C4-2B (cell line): ENCODE measurements around the gene DENND1A.

ENCODE experiments used
- CTCF ChIP-seq: fragments of 450-650 bp; conservative IDR thresholded peaks from 2 replicates; pipeline ENCODE4 v1.5.1; 2017; ENCODE audit warnings: mild to moderate bottlenecking
- ZFX ChIP-seq: fragments of 450-650 bp; IDR thresholded peaks from 2 replicates; pipeline ENCODE4 v1.6.1; 2017

DNA sequence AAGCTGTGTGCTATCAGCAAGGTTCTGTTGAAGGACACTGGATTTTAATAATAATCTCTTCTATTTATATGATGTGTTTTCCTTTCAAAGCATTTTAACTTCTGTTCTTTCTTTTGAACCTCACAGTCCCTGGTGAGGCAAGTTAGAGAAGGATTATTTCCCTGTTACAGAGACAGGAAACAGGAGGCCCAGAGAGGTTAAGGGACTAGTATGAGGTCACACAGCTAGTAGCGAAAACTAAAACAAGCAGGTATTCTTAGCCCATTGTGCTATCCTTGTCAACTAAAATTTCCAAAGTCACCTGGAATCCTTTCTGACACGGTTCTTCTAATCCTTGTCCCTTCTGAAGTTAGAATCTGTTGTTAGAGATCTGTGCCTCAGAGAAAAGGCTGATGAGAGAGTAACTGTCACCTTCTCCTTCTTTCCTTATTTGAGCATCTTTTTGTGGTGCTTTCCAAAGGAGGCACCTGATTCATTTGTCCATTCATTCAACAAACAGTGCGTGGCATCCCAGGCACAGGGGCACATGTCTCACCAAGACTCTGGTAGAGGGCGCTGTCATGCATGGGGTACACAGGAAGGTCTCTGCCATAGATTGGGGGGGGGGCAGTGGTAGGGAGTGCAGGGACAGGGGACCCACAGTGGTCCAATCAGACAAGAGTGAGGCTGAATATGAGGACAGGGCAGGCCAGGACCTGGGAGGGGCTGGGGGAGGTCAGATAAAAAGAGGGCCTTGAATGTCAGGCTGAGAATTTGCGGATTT lies 512.5 kb downstream of the DENND1A start:
- TF ChIP-seq CTCF (no peak), ZFX (no peak)
